ENCODE results near the gene CLMN. TPM values are rescaled to one million over a fixed set of nuclear protein-coding genes. Genes with fewer than 3 reads are reported as not detected.

The CLMN gene
- total and polyA plus RNA-seq, 2 of the 4 experiments (the other 2 are of a cell fraction), result 0.10 to 0.18 TPM

DNA sequence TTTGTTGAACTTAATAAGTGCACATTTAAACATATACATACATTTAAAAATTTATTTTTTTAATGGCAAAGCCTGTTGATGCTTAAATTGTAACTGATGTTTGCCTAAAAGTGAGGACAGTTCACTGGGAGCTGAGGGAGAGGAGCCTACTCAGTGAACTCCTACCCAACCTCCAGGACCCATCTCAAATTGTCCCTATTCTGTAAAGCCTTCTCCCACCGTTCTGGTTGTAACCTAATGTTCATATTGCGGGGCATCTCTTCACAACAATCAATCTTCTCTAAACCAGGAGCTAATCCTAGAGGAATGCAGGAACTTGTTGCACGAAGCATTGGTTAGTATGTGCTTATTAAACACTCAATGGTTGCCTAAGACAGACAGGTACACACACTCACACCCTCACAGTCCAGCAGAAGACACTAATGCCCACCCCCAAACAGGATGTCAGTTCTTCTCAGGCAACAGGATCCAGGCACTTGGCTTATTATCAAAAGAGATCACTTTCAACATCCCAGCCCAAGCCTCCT, 1.8 kb downstream of the CLMN start:
- Histone ChIP-seq H3K27me3 (ENCODE audit: control insufficient read depth, insufficient read depth, low read length) (peaks cover 20% of the 10 kb centered on the region), H2BK20ac (ENCODE audit: low read depth, low read length) (no peak overlapping the region), H3K4me2 (ENCODE audit: low read depth, low read length) (no peak overlapping the region), H4K5ac (ENCODE audit: low read depth, low read length) (no peak overlapping the region), H3K23ac (ENCODE audit: low read depth, low read length) (no peak overlapping the region), H3K9me3 (ENCODE audit: control insufficient read depth, insufficient read depth, low read length) (no peaks in the 10 kb centered on the region), H4K20me1 (ENCODE audit: insufficient read depth, low read length) (no peaks in the 10 kb centered on the region), H2AK5ac (ENCODE audit: low read depth, low read length) (no peak overlapping the region), H3K4me3 (ENCODE audit: insufficient read depth, low read depth, low read length) (no peak overlapping the region), H3K36me3 (ENCODE audit: control insufficient read depth, insufficient read depth, low read length) (no peaks in the 10 kb centered on the region), H4K91ac (ENCODE audit: insufficient read depth, low read depth, low read length) (no peak overlapping the region), H3K56ac (ENCODE audit: extremely low read depth, insufficient read depth, low read length) (no peak overlapping the region), H2BK5ac (ENCODE audit: low read depth, low read length, poor library complexity, severe bottlenecking) (no peak overlapping the region), H3K9me1 (ENCODE audit: insufficient read depth, low read length) (no peaks in the 10 kb centered on the region), H2AK9ac (replicated peaks; ENCODE audit: low read depth, low read length, poor library complexity) (no peak overlapping the region), H2BK15ac (ENCODE audit: low read depth, low read length) (no peak overlapping the region), H2BK120ac (ENCODE audit: low read depth, low read length) (no peak overlapping the region), H2AFZ (replicated peaks; ENCODE audit: low read length, poor library complexity) (no peak overlapping the region), H4K8ac (ENCODE audit: low read depth in 2 of 2, low read length in 2 of 2) (no peak overlapping the region), H3K4me1 (ENCODE audit: control insufficient read depth, insufficient read depth, low read length) (no peaks in the 10 kb centered on the region; the same call in 1 of the 2 replicates), H3K79me1 (ENCODE audit: low read depth in 1 of 2, low read length in 2 of 2) (no peaks in the 10 kb centered on the region), H3K27ac (ENCODE audit: insufficient read depth, low read length) (no peak overlapping the region), H3K9ac (ENCODE audit: low read depth, low read length) (no peak overlapping the region), H3K18ac (ENCODE audit: low read depth, low read length) (no peak overlapping the region), H3K14ac (replicated peaks; ENCODE audit: low read depth, low read length) (no peak overlapping the region), H3K4ac (ENCODE audit: low read depth, low read length) (no peak overlapping the region)
- intact Hi-C loops (cut with micrococcal nuclease), result no loop called here
- ChIA-PET CTCF (no interaction called here), POLR2A (ENCODE audit: unreplicated experiment) (no interaction called here)
- ATAC-seq (ENCODE audit: low read depth) (no peak), DNase-seq (no peak)
- WGBS, 2 experiments (ENCODE audit: extremely low coverage in 2 of 2, insufficient read length in 1 of 2), result no CpG with 5 or more reads among the region's 3 CpGs
- dilution Hi-C loops (cut with HindIII; ENCODE audit: low sequenced_read_pairs, unreplicated experiment), result no loop called here
- in situ Hi-C loops (cut with MboI; ENCODE audit: low sequenced_read_pairs), result no loop called here
- no TSS peak for BruUV-seq (replicated peaks)
- TF ChIP-seq, protein P1, sequence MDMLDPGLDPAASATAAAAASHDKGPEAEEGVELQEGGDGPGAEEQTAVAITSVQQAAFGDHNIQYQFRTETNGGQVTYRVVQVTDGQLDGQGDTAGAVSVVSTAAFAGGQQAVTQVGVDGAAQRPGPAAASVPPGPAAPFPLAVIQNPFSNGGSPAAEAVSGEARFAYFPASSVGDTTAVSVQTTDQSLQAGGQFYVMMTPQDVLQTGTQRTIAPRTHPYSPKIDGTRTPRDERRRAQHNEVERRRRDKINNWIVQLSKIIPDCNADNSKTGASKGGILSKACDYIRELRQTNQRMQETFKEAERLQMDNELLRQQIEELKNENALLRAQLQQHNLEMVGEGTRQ (IDR thresholded peaks at IDR 0.05; ENCODE audit: low read depth, low read length), result no peak
- TF ChIP-seq NFE2L2 (IDR thresholded peaks at IDR 0.05; ENCODE audit: low read depth, low read length) (no peak), CTCF (conservative IDR thresholded peaks at IDR 0.05; ENCODE audit: low read depth, low read length) (no peak), ELK1 (IDR thresholded peaks at IDR 0.05; ENCODE audit: borderline replicate concordance, low read depth, low read length) (no peak), MAZ (IDR thresholded peaks at IDR 0.05; ENCODE audit: borderline replicate concordance, low read depth, low read length) (no peak), RAD21 (IDR thresholded peaks at IDR 0.05; ENCODE audit: low read length) (no peak), RFX5 (IDR thresholded peaks at IDR 0.05; ENCODE audit: low read depth, low read length) (no peak), POLR2A (IDR thresholded peaks at IDR 0.05; ENCODE audit: low read depth, low read length) (no peak), CHD1 (IDR thresholded peaks at IDR 0.05; ENCODE audit: low read depth, low read length) (no peak), FOS (IDR thresholded peaks at IDR 0.05; ENCODE audit: low read depth, low read length) (no peak), BHLHE40 (IDR thresholded peaks at IDR 0.05; ENCODE audit: low read depth, low read length) (no peak), SMC3 (IDR thresholded peaks at IDR 0.05; ENCODE audit: low read depth, low read length) (no peak), MAFK (IDR thresholded peaks at IDR 0.05; ENCODE audit: low read depth, low read length) (no peak)

Measured in IMR-90 (cell line).